ENCODE data around the gene GSX2.
"Not testable (repeated sequence)": the region's sequence is repeated elsewhere in the genome, so short reads cannot be mapped to it uniquely, and the experiment has no call there.

GSX2 gene

GRCh38 chr4:54127660-54128059 is 27.7 kb downstream of the GSX2 start:
- Histone ChIP-seq H3K27ac (ENCODE audit: insufficient read depth, low read depth, low read length, poor library complexity, severe bottlenecking) (no peak overlapping the region), H3K4me3 (ENCODE audit: insufficient read depth, low read depth, low read length) (no peak overlapping the region), H3K4me1 (ENCODE audit: control insufficient read depth, insufficient read depth, low read length) (no peaks in the 10 kb centered on the region), H3K27me3 (ENCODE audit: control insufficient read depth, insufficient read depth, low read length, poor library complexity, severe bottlenecking) (no peaks in the 10 kb centered on the region), H3K36me3 (ENCODE audit: control insufficient read depth, insufficient read depth, low read length) (no peaks in the 10 kb centered on the region), H3K9me3 (ENCODE audit: control insufficient read depth, low read length) (no peaks in the 10 kb centered on the region)
- 67 to 89% methylated on average over 1 of the region's 1 CpG for WGBS, 2 experiments

DNA sequence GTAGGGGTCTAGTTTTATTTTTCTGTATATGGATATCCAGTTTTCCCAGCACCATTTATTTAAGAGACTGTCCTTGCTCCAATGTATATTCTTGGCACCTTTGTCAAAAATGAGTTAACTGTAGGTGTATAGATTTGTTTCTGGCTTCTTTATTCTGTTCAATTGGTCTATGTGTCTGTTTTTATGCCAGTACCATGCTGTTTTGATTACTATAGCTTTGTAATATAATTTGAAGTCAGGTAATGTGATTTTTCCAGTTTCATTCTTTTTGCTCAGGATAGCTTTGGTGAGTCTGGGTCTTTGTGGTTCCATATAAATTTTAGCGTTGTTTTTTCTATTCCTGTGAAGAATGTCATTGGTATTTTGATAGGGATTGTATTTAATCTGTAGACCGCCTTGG is 28.7 kb downstream of the GSX2 start:
- WGBS, 2 experiments = 91 to 93% methylated on average over 1 of the region's 2 CpGs
- not testable (repeated sequence) for H3K27ac ChIP-seq (ENCODE audit: insufficient read depth, low read depth, low read length, poor library complexity, severe bottlenecking); H3K36me3 ChIP-seq (ENCODE audit: control insufficient read depth, insufficient read depth, low read length); H3K9me3 ChIP-seq (ENCODE audit: control insufficient read depth, low read length); H3K4me3 ChIP-seq (ENCODE audit: insufficient read depth, low read depth, low read length); H3K4me1 ChIP-seq (ENCODE audit: control insufficient read depth, insufficient read depth, low read length); H3K27me3 ChIP-seq (ENCODE audit: control insufficient read depth, insufficient read depth, low read length, poor library complexity, severe bottlenecking)

DNA sequence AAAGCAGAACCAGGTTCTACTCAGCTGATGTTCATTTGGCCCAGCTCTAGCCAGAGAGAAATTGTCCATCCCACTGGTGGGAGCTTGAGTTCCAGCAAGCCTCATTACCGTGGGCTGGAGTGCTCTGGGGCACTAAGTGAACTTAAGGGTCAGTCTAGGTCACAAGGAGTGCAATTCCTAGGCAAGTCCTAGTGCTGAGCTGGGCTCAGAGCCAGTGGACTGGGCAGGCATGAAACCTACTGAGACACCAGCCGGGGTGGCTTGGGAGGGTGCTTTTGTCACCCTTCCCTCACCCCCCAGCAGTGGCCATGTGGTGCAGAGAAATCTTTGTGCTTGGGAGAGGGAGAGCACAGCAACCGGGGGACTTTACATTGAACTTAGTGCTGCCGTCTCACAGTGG is 39.4 kb downstream of the GSX2 start:
- Histone ChIP-seq H3K4me3 (ENCODE audit: insufficient read depth, low read depth, low read length) (no peak overlapping the region), H3K27ac (ENCODE audit: insufficient read depth, low read depth, low read length, poor library complexity, severe bottlenecking) (no peak overlapping the region), H3K9me3 (ENCODE audit: control insufficient read depth, low read length) (no peaks in the 10 kb centered on the region), H3K4me1 (ENCODE audit: control insufficient read depth, insufficient read depth, low read length) (no peaks in the 10 kb centered on the region), H3K27me3 (ENCODE audit: control insufficient read depth, insufficient read depth, low read length, poor library complexity, severe bottlenecking) (no peaks in the 10 kb centered on the region), H3K36me3 (ENCODE audit: control insufficient read depth, insufficient read depth, low read length) (no peaks in the 10 kb centered on the region)
- 86 to 87% methylated on average over 4 of the region's 4 CpGs for WGBS, 2 experiments

DNA sequence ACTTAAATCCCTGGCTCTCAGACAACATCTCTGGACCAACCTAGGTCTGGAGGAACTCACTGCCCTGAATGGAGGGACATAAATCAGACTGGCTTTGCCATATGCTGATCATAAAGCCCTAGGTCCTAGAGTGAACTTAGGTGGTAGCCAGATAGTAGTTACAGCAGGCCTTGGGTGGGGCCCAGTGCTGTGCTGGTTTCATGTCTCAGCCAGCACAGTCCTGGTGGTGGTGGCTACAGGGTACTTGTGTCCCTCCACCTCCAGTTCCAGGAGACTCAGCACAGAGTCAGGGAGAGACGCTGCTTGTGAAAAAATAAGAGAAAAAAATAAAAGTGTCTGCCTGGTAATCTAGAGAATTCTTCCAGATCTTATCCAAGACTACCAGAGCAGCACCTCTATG is 40.3 kb downstream of the GSX2 start:
- Histone ChIP-seq H3K27me3 (ENCODE audit: control insufficient read depth, insufficient read depth, low read length, poor library complexity, severe bottlenecking) (no peaks in the 10 kb centered on the region), H3K4me1 (ENCODE audit: control insufficient read depth, insufficient read depth, low read length) (no peaks in the 10 kb centered on the region), H3K36me3 (ENCODE audit: control insufficient read depth, insufficient read depth, low read length) (no peaks in the 10 kb centered on the region), H3K9me3 (ENCODE audit: control insufficient read depth, low read length) (no peaks in the 10 kb centered on the region), H3K4me3 (ENCODE audit: insufficient read depth, low read depth, low read length) (no peak overlapping the region), H3K27ac (ENCODE audit: insufficient read depth, low read depth, low read length, poor library complexity, severe bottlenecking) (no peak overlapping the region)
- WGBS, 2 experiments = 86 to 100% methylated on average over 1 of the region's 1 CpG

- H3K4me3 ChIP-seq (ENCODE audit: insufficient read depth, low read depth, low read length) = no peak overlapping the region
- no peak overlapping the region for H3K27ac ChIP-seq (ENCODE audit: insufficient read depth, low read depth, low read length, poor library complexity, severe bottlenecking)
- 81 to 93% methylated on average over 2 of the region's 2 CpGs for WGBS, 2 experiments
- no peaks in the 10 kb centered on the region for H3K4me1 ChIP-seq (ENCODE audit: control insufficient read depth, insufficient read depth, low read length)
- H3K36me3 ChIP-seq (ENCODE audit: control insufficient read depth, insufficient read depth, low read length) = no peaks in the 10 kb centered on the region
- H3K9me3 ChIP-seq (ENCODE audit: control insufficient read depth, low read length) = no peaks in the 10 kb centered on the region
- H3K27me3 ChIP-seq (ENCODE audit: control insufficient read depth, insufficient read depth, low read length, poor library complexity, severe bottlenecking) = no peaks in the 10 kb centered on the region
Observed at GRCh38 chr4:54144199-54144598, 44.2 kb downstream of the GSX2 start.

- Histone ChIP-seq H3K4me1 (ENCODE audit: control insufficient read depth, insufficient read depth, low read length) (no peaks in the 10 kb centered on the region), H3K36me3 (ENCODE audit: control insufficient read depth, insufficient read depth, low read length) (no peaks in the 10 kb centered on the region), H3K4me3 (ENCODE audit: insufficient read depth, low read depth, low read length) (no peak overlapping the region), H3K9me3 (ENCODE audit: control insufficient read depth, low read length) (no peaks in the 10 kb centered on the region), H3K27me3 (ENCODE audit: control insufficient read depth, insufficient read depth, low read length, poor library complexity, severe bottlenecking) (no peaks in the 10 kb centered on the region), H3K27ac (ENCODE audit: insufficient read depth, low read depth, low read length, poor library complexity, severe bottlenecking) (no peak overlapping the region)
- 92 to 97% methylated on average over 5 of the region's 5 CpGs for WGBS, 2 experiments
Observed at GRCh38 chr4:54144661-54145171, 44.8 kb downstream of the GSX2 start.

GRCh38 chr4:54146139-54146538 is 46.2 kb downstream of the GSX2 start:
- Histone ChIP-seq H3K4me1 (ENCODE audit: control insufficient read depth, insufficient read depth, low read length) (no peaks in the 10 kb centered on the region), H3K27me3 (ENCODE audit: control insufficient read depth, insufficient read depth, low read length, poor library complexity, severe bottlenecking) (no peaks in the 10 kb centered on the region), H3K9me3 (ENCODE audit: control insufficient read depth, low read length) (no peaks in the 10 kb centered on the region), H3K36me3 (ENCODE audit: control insufficient read depth, insufficient read depth, low read length) (no peaks in the 10 kb centered on the region), H3K4me3 (ENCODE audit: insufficient read depth, low read depth, low read length) (no peak overlapping the region), H3K27ac (ENCODE audit: insufficient read depth, low read depth, low read length, poor library complexity, severe bottlenecking) (no peak overlapping the region)
- 90 to 91% methylated on average over 4 of the region's 4 CpGs for WGBS, 2 experiments

- Histone ChIP-seq H3K4me1 (ENCODE audit: control insufficient read depth, insufficient read depth, low read length) (no peaks in the 10 kb centered on the region), H3K27ac (ENCODE audit: insufficient read depth, low read depth, low read length, poor library complexity, severe bottlenecking) (no peak overlapping the region), H3K36me3 (ENCODE audit: control insufficient read depth, insufficient read depth, low read length) (no peaks in the 10 kb centered on the region), H3K27me3 (ENCODE audit: control insufficient read depth, insufficient read depth, low read length, poor library complexity, severe bottlenecking) (no peaks in the 10 kb centered on the region), H3K4me3 (ENCODE audit: insufficient read depth, low read depth, low read length) (no peak overlapping the region), H3K9me3 (ENCODE audit: control insufficient read depth, low read length) (no peaks in the 10 kb centered on the region)
- 91 to 92% methylated on average over 46 of the region's 46 CpGs for WGBS, 2 experiments
Observed at GRCh38 chr4:54149323-54149722, 49.4 kb downstream of the GSX2 start.

All from ectodermal cell (in vitro differentiated cells).